Activated CD8-positive, alpha-beta memory T cell treated with anti-CD3 and anti-CD28 coated beads for 36 hours (primary cell): ENCODE data around the gene DDX51. TPM values are rescaled to one million over a fixed set of nuclear protein-coding genes. Genes with fewer than 3 reads are reported as not detected.

Experiments used
- CTCF ChIA-PET: fragments of 350-600 bp; sonication (Branson Sonifier 250); formaldehyde crosslinking; loops from one replicate; lab custom pipeline; 2021; ENCODE audit warnings: antibody characterized with exemption; lab: Charles Lee
- POLR2A ChIA-PET: fragments of 350-600 bp; sonication (Branson Sonifier 250); formaldehyde crosslinking; loops from one replicate; lab custom pipeline; 2021; ENCODE audit warnings: antibody characterized with exemption; lab: Charles Lee
- total RNA-seq, 2 experiments: library from RNA; stranded (reverse); gene quantifications; one replicate each; pipeline ENCODE4 v1.2.3, GENCODE V29; 2021

Gene DDX51
- total RNA-seq, 2 experiments from 2014 or later, result 35.9 to 39.2 TPM

DNA sequence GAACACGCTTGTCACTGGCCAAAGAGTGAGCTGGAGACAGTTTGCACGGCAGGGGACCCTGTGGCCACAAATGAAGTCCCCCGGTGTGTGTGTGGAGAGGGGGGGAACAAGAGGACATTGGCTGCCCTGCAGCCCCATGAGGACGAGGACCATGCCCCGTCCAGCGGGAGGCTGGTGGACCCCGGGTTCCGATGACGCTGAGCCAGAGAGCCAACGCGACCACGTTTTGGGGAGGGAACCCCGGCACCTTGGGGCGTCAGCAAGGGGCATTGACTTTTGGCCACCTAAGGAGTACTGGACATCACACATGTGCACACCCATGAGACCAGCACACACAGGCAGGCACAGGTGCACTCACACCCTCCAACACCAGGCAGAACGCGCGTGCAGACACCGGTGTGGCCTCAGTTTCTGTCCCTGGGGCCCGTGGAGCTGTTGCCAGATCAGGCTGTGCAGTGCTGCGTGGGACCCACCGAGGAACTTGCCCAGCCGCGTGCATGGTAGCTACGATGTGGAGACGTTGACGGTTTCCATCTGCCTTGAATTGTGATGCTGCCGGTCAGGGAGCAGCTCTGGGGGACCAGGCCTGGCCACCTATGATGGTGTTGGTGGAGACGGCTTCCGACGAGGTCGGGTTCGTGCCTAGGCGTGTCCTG lies 26.6 kb upstream of the DDX51 start:
- ChIA-PET POLR2A (no interaction called here), CTCF (no interaction called here)

DNA sequence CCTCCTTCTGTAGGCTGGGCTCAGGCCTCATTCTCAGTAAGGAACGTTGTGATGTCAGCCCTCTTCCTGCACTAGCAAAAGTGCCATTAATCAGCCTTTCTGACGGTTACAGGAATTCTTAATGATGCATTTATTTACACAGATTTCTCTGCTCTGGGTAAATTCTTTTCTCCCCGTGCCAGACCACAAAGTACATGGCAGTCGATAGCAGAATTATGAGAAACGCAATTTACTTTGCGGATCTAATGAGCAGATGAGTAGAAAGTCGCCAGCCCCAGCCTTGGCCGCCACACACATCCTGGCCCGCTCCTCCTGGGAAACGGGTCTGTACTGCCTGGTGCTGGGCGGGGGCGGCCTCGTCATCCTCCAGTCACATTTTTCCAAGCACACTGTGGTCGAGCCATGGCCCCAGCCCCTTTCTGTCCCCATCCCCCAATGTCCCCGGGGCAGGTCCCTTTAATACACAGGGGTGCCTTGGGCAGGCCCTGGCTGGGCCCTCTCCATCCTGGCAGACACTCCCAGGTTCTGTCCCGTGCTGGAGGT lies 26.0 kb upstream of the DDX51 start:
- ChIA-PET POLR2A (no interaction called here), CTCF (no interaction called here)

DNA sequence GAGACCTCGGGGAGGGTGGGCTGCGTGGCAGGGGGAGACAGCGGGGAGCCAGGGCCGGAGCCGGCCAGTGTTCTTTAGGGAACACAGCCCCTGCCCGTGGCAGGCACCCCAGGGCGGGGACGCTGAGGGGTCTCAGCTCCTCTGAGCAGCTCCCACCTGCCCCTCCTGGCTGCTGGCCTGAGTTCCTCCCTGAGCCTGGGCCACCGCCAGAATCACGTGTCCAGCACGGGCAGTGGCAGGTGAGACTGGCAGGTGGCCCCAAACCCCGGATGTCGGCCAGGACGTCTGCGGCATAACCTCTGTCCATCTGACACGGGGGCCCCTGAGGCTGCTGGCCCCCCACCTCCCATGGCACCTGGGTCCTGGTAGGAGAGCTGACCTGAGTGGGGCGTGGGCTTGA lies 25.3 kb upstream of the DDX51 start:
- CTCF ChIA-PET, result no interaction called here

DNA sequence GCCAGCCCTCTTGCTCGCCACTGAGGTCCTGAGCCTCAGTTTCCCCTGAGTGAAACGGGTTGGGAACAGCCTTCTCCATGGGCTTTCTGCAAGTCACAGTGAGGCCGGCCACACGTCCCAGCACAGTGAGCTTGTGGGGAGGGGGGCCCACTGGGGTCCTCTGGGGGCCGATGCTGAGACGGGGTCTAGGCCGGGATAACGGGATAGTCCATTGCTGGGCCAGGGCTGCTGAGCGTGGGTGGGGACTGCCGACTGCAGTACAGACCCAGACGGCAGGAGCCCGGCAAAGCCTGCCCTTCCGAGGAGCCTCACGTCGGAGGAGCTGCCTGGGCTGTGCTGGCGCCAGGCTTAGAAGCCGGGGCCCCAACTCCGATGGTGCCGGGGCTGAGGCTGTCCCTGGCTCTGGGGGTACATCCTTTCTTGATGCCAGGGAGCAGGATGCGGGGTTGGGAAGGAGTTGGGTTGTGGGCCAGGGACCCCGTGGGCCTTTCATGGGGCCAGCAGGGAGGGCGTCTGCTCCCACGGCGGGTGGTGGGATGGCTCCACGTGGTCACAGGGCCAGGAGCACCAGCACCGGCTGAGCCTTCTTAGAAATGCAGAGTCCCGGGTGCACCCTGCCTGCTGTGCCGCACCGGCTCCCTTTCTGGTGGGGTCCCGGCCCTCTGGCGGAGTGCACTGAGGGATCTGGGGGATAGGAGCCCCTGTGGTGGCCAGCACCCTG lies 24.4 kb upstream of the DDX51 start:
- ChIA-PET CTCF (no interaction called here), POLR2A (no interaction called here)

More for the DNA sequence above, 25.3 kb upstream of the DDX51 start:
- POLR2A ChIA-PET, result no interaction called here

DNA sequence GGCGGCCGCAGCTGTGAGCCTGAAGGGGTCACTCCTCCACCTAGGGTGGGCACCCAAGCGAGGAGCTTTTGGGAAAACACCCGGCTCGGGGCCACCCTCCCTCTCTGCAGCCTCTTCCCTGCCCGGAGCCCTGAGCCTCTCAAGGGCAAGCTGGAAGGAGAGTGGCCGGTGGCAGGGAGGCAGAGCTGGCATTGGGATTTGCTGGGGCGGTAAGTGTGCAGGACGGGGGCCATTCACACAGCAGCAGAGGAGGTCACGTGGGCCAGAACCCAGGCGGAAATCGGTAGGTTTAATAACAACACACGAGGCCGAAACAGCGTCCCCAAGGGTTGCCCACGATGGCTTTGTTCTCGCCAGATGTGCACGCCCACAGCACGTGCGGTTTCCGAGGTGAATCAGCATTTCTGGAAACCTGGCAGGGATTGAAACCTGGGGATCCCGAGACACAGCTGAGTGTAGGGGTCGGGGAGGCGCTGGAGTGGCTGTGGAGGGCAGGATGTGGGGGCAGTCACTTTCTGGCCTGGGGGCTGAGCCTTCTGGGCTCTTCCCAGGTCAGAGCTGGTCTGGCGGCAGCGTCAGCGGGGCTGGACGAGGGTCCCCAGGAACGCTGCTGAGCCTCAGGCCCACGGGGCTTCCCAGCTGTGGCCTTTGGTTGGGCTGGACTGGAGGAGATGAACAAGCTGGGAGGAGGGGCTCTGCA lies 23.6 kb upstream of the DDX51 start:
- POLR2A ChIA-PET, result no interaction called here
- CTCF ChIA-PET, result no interaction called here

DNA sequence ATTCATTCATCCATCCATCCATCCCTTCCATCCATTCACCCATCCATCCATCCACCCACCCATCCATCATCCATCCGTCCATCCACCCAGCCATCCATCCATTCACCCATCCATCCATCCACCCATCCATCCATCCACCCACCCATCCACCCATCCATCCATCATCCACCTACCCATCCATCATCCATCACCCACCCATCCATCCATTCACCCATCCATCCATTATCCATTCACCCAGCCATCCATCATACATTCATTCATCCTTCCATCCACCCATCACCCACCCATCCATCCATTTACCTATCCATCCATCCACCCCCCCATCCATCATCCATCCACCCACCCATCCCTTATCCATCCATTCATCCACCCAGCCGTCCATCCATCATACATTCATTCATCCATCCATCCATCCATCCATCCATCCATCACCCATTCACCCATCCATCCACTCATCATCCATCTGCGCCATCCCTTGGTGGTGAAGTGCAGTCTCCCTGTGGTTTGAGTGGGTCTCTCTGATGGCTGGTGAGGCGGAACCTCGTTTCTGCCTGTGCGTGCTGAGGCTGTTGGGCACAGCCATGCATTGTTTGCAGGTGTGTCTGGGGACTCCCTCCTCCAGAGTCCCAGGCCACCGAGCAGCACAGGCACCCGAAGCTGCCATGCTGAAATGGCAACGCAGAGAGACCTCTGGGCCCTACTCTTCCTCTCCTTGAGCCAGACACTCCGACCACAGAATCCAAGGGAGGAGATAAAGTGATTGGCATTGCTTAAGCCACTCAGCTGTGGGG lies 22.9 kb upstream of the DDX51 start:
- POLR2A ChIA-PET, result no interaction called here

DNA sequence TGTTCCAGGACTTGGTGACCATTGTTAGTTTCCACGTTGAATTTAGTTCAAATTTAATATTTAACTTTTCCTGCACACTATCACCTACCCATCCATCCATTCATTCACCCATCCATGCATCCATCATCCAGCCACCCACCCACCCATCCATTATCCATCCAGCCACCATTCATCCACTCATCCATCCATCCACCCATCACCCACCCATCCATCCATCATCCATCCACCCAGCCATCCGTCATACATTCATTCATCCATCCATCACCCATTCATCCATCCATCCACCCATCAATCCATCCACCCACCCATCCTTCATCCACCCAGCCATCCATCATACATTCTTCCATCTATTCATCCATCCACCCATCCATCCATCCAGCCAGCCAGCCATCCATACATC lies 22.0 kb upstream of the DDX51 start:
- ChIA-PET CTCF (no interaction called here), POLR2A (no interaction called here)

More for the DNA sequence above, 22.9 kb upstream of the DDX51 start:
- CTCF ChIA-PET, result no interaction called here

DNA sequence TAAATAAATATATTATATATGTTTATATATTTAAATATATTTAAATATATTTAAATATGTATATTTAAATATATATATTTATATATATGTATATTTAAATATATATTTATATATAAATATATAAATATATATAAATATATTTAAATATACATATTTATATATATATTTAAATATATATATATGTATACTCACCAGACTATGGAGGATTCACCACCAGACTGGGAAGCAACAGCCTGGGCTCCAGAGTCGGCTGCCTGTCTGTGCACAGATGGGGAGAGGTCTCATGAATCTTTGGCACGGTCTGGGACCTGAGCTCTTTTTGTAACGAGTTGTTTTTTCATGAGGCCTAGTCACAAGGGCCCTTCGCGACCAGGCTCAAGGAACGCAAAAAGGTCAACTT lies 21.5 kb upstream of the DDX51 start:
- POLR2A ChIA-PET, result no interaction called here
- CTCF ChIA-PET, result no interaction called here

DNA sequence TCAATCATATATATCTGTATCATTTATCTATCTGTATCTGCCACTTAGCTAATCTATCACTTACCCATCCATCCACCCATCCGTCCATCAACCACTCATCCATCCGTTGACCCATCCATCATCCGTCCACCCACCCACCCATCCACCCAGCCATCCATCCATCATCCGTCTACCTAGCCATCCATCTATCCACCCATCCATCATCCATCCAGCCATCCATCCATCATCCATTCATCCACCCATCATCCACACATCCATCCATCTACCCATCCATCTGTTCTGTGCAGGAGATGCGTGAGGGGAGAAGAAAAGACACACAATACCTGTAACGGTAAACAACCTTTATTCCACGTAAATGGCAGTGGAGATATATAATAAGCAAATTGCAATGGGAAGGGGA lies 20.3 kb upstream of the DDX51 start:
- POLR2A ChIA-PET, result no interaction called here
- CTCF ChIA-PET, result no interaction called here

DNA sequence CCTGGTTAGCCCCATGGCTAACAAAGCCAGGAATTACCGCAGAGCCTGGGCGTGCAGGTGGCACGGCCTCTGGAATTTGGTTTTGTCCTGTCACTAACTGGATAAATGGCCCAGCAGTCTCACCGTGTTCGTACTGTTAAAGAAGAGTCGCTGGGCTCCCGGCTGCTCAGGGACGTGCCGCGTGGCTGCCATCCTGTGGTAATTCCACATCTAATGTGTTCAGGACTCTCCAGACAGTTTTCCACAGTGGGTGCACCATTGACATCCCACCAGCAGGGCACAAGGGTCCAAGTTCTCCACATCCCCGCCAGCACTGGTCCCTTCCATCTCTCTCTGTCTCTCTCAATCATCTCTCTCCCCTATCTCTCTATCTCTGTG lies 19.8 kb upstream of the DDX51 start:
- ChIA-PET POLR2A (no interaction called here), CTCF (no interaction called here)

DNA sequence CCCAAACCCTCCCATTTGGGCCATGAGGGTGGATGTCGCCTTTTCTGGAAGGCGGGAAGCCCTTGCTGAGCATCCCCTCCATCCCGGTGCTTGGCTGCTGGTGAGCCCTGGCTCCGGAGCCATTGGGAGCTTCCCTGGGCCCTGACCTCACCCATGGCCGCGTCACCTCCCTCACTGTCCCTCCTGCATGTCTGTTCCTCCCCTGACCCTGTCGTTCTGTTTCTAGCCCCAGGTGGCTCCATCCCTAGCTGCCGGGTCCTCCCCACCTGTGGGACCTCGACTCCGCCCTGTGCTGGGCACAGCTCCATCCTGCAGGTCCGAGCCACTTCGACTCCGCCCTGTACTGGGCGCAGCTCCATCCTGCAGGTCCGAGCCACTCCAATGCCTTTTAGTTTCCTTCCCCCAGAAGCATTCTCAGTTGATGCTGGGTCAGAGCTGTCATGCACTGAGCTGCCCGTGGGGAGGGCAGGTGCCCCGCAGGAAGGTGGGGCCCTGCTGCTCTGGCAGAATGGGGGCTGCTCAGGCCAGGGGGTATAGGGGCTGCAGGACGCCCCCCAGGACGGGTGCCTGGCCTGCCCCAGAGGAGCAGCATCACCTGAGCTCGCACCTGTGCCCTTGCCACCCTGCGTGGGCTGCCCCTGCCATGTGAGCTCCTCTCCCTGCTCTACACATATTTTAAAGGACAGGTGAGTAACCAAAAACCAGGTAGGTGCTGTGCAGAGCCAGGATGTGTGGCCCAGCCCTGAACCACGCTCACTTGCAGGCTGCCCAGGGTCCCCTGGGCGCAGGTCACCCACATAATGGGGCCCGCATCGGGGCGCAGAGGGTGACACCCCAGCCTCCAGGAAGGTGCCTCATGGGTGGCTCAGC lies 19.2 kb upstream of the DDX51 start:
- ChIA-PET CTCF (interaction anchor here (1.4 kb wide), 1 partner anchor 9 kb away, joined by 5 read pairs; no protein-coding TSS in a partner anchor), POLR2A (interaction anchor here (1.0 kb wide), 1 partner anchor 10 kb away, joined by 4 read pairs; no protein-coding TSS in a partner anchor)

DNA sequence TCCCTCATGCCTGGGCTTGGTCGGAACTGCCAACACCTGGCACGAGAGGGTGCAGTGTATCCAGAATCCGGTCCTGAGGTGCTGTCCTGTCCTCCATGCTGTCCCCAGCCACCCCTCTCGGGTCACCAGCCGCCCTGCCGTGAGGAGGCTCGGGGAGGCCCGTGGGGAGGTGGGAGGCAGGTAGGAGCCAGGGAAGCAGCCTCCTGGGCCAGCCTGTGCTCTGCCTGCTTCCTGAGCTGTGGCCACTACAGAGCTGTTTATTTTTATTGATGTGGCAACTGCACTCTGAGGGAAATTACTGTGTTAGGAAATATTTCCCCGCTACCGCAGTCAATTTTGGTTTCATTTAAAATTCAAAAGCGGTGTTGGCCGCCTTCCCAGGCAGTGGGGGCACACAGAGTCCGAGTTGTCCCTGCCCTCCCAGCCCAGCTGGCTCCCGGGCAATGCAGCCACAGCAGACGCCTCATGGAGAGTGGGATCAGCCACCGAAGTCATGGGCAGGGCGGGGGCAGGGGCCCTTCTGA lies 18.5 kb upstream of the DDX51 start:
- CTCF ChIA-PET, result interaction anchor here (1.4 kb wide), 1 partner anchor 9 kb away, joined by 5 read pairs; no protein-coding TSS in a partner anchor
- POLR2A ChIA-PET, result interaction anchor here (0.5 to 1.0 kb wide), 2 partner anchors 9 to 418 kb away, joined by 3 to 4 read pairs; no protein-coding TSS in a partner anchor

DNA sequence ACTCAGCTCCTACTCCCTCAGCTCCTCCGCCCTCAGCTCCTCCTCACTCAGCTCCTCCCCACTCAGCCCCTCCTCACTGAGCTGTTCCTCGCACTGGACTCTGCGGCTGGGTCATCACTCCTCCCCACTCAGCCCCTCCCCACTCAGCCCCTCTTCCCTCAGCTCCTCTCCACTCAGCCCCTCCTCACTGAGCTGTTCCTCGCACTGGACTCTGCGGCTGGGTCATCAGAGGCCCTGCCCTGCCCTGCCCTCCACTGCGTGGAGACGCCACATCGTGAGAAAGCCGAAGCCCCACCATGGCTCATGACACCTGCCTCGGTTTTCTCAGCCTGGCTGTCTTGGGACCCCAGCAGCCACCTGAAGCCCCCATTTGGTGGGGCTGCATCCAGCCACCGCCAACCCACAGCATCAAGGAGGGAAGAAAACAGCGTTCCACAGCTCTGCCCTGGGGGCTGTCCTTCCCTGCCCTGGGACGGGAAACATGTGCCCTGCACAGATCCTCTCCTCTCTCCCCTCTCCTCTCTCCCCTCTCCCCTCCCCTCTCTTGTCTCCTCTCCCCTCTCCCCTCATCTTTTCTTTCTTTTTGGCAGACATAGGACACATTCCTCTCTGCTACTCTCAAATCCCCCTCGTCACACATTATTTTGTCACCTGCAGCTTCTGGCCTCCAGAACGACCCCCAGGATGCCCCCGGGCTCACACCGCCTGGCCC lies 17.8 kb upstream of the DDX51 start:
- ChIA-PET POLR2A (interaction anchor here (0.5 kb wide), 1 partner anchor 419 kb away, joined by 3 read pairs; no protein-coding TSS in a partner anchor), CTCF (interaction anchor here (1.4 kb wide), 1 partner anchor 8 kb away, joined by 5 read pairs; no protein-coding TSS in a partner anchor)

DNA sequence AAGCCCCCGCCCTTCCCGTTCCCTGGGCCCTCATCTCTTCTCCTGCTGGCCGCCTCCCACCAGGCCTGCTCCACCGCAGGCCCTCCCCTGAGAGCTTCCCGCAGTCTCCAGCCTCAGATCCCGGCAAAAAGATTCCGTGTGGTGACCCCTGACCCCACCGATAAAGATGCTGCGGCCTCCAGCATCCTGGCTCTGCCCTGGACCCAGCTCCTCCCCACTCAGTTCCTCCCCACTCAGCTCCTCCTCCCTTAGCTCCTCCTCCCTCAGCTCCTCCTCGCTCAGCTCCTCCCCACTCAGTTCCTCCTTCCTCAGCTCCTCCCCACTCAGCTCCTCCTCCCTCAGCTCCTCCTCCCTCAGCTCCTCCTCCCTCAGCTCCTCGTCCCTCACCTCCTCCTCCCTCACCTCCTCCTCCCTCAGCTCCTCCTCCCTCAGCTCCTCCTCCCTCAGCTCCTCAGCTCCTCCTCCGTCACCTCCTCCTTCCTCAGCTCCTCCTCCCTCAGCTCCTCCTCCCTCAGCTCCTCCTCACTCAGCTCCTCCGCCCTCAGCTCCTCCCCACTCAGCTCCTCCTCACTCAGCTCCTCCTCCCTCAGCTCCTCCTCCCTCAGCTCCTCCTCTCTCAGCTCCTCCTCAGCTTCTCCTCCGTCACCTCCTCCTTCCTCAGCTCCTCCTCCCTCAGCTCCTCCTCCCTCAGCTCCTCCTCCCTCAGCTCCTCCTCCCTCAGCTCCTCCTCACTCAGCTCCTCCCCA lies 17.1 kb upstream of the DDX51 start:
- POLR2A ChIA-PET, result no interaction called here
- CTCF ChIA-PET, result no interaction called here

DNA sequence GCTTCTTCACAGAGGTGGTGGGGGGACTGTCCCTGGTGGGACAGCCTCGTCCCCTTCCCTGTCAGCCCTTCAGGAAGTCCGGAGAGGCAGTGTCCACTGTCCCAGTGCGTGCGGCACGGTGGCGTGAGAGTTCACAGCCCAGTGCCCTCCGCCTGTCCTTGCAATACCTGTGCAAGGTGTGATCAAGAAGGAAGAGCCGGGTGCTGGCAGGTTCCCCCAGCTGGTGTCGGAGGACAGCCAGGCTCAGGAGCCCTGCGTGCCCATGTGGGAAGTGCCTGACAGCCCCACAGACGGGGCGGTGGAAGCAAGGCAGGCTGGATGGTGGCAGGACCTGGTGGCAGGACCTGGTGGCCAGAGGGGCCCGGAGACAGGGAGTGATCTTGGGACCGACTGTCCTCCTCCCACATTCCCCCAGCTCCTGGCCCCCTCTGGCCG lies 16.5 kb upstream of the DDX51 start:
- POLR2A ChIA-PET, result no interaction called here
- CTCF ChIA-PET, result no interaction called here

DNA sequence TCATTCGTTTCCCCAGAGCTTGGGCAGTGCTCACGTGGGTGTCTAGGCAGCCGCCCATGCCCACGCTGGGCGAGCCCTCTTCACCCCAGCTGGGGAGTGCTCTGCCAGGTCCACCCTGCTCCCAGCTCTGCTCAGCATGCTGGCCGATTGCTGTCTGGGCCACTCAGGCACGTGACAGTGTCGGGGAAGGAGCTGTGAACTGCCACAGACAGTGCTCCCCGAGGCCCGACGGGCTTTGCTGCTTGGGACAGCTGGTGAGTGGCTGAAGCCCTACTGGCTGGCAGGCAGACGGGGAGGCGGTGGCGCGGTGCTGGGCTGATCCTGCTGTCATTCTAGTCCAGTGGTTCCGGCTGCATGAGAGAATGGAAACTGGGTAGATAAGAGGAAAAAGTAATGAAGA lies 15.9 kb upstream of the DDX51 start:
- ChIA-PET POLR2A (no interaction called here), CTCF (no interaction called here)

DNA sequence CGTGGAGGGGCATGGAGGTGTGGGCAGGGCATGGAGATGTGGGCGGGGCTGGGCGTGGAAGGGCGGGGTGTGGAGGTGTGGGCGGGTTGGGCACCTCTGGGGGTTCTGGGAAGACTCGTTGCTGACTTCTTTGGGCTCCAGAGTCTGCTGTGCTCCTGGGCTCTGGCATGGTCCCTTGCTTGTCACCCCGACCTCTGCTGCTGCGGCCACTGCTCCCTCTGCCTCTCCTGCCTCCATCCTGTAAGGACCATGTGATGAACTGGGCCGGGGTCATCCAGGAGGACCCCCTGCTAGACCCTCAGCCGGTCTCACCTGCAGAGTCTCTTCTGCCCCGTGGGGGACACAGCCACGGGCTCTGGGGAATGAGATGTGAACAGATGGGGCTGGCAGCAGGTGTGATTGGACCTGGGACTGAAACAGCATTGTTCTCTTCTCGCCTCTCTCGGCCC lies 15.5 kb upstream of the DDX51 start:
- CTCF ChIA-PET, result no interaction called here

More for the DNA sequence above, 15.5 kb upstream of the DDX51 start:
- POLR2A ChIA-PET, result no interaction called here
